Measurements from ENCODE around the gene DUS2. TPM values are rescaled to one million over a fixed set of nuclear protein-coding genes. Genes with fewer than 3 reads are reported as not detected.

DUS2 gene
- total and polyA plus RNA-seq, 9 of the 15 experiments (the other 6 are each of a cell fraction or from before 2014, with no cell fraction given), result 5.8 to 22.5 (median 20.6) TPM

DNA sequence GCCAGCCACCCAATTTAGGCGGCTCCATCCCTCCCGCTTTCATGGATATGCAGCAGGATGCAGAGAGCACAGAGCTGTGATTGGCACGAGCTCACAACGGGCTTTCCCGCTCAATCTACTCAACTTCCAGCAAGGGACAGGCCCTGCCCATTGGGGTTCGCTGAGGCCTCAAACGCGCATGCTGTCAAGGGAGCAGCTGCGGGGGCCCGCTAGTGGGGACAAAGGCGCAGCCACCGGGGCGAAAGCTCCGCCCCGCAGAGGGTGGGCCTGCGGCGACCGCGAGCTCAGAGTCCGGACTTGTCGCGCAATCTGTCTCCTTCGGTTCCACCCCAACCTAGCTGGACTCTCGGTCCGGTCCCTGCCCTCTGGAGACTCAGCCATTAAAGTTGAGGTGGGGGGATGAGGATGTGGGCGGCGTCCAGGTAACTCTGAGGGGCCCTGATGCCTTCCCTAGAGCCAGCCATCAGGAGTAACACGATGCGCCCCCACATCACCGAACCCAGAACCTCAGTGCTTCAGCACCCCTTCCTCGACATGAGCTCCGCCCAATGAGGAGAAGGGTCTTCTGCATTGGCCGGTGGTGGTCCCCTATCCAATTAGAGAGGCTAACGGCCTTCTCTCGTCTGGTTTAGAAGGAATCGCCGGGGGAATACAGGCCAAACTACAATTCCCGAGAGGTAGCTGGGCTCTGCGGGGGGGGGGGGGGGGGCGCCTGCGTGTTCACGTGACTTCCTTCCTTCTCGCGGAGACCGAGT, 61.6 kb downstream of the DUS2 start (continued):
- TF ChIP-seq ZBED1 (IDR thresholded peaks at IDR 0.05) (no peak), SRF (CRISPR knock-in tag; IDR thresholded peaks at IDR 0.05) (peak in 1 of 2 experiments; percentile 68; a peak in 1 of 4 replicates), NFIX (CRISPR knock-in tag; IDR thresholded peaks at IDR 0.05; ENCODE audit: low read depth) (no peak), POLR2B (IDR thresholded peaks at IDR 0.05; ENCODE audit: low read depth, partially characterized antibody) (peak; percentile 90), MTA3 (IDR thresholded peaks at IDR 0.05; ENCODE audit: borderline replicate concordance) (peak; percentile 80; the same call in 1 of the 2 replicates), MAFG (tag; conservative IDR thresholded peaks at IDR 0.05) (no peak), ATF7 (IDR thresholded peaks at IDR 0.05) (peak; percentile 70; the same call in 1 of the 2 replicates), XRCC5 (IDR thresholded peaks at IDR 0.05; ENCODE audit: low read depth, low read length) (peak; percentile 85), GATAD2B (IDR thresholded peaks at IDR 0.05; ENCODE audit: borderline replicate concordance) (no peak), MAZ (CRISPR knock-in tag; conservative IDR thresholded peaks at IDR 0.05 in 1 of 2, IDR thresholded peaks at IDR 0.05 in 1 of 2) (peak; percentile 89), ARID1B (IDR thresholded peaks at IDR 0.05) (0 out of 2 replicates have a peak, but pooled peaks have one; percentile 25), RFX5 (IDR thresholded peaks at IDR 0.05; ENCODE audit: low read depth, low read length) (no peak), MCM5 (IDR thresholded peaks at IDR 0.05; ENCODE audit: low read depth) (no peak), NR2F6 (CRISPR knock-in tag; IDR thresholded peaks at IDR 0.05) (no peak), ZFP30 (CRISPR knock-in tag; IDR thresholded peaks at IDR 0.05; ENCODE audit: borderline replicate concordance) (no peak), SREBF1 (IDR thresholded peaks at IDR 0.05; ENCODE audit: borderline replicate concordance, low read depth, low read length) (0 out of 2 replicates have a peak, but pooled peaks have one; percentile 24), JUN (IDR thresholded peaks at IDR 0.05; ENCODE audit: borderline replicate concordance, low read depth, low read length) (peak; percentile 51; the same call in 1 of the 2 replicates), JUN (CRISPR knock-in tag; IDR thresholded peaks at IDR 0.05; ENCODE audit: borderline replicate concordance) (no peak), ERF (CRISPR knock-in tag; IDR thresholded peaks at IDR 0.05) (0 out of 2 replicates have a peak, but pooled peaks have one; percentile 78), NEUROD1 (IDR thresholded peaks at IDR 0.05; ENCODE audit: borderline replicate concordance, low read depth, low read length, partially characterized antibody) (peak; percentile 78), CHD1 (IDR thresholded peaks at IDR 0.05; ENCODE audit: low read length) (no peak), CREB1 (IDR thresholded peaks at IDR 0.05) (peak; percentile 41; the same call in 1 of the 2 replicates), CREB1 (CRISPR knock-in tag; IDR thresholded peaks at IDR 0.05) (0 out of 2 replicates have a peak, but pooled peaks have one; percentile 48), EGR1 (conservative IDR thresholded peaks at IDR 0.05) (peak; percentile 50), SMARCA5 (IDR thresholded peaks at IDR 0.05) (no peak), ZEB2 (IDR thresholded peaks at IDR 0.05) (peak; percentile 29; the same call in 1 of the 2 replicates), KAT8 (IDR thresholded peaks at IDR 0.05; ENCODE audit: low read depth) (no peak)
- TF ChIP-seq, protein P1, sequence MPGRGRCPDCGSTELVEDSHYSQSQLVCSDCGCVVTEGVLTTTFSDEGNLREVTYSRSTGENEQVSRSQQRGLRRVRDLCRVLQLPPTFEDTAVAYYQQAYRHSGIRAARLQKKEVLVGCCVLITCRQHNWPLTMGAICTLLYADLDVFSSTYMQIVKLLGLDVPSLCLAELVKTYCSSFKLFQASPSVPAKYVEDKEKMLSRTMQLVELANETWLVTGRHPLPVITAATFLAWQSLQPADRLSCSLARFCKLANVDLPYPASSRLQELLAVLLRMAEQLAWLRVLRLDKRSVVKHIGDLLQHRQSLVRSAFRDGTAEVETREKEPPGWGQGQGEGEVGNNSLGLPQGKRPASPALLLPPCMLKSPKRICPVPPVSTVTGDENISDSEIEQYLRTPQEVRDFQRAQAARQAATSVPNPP (IDR thresholded peaks at IDR 0.05; ENCODE audit: borderline replicate concordance, insufficient read depth, insufficient read length), result no peak
- TF ChIP-seq, protein P2, sequence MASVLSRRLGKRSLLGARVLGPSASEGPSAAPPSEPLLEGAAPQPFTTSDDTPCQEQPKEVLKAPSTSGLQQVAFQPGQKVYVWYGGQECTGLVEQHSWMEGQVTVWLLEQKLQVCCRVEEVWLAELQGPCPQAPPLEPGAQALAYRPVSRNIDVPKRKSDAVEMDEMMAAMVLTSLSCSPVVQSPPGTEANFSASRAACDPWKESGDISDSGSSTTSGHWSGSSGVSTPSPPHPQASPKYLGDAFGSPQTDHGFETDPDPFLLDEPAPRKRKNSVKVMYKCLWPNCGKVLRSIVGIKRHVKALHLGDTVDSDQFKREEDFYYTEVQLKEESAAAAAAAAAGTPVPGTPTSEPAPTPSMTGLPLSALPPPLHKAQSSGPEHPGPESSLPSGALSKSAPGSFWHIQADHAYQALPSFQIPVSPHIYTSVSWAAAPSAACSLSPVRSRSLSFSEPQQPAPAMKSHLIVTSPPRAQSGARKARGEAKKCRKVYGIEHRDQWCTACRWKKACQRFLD (CRISPR knock-in tag; IDR thresholded peaks at IDR 0.05), result peak; percentile 78
